Measurements from ENCODE around the gene ADAMTS2.

The ADAMTS2 gene

DNA sequence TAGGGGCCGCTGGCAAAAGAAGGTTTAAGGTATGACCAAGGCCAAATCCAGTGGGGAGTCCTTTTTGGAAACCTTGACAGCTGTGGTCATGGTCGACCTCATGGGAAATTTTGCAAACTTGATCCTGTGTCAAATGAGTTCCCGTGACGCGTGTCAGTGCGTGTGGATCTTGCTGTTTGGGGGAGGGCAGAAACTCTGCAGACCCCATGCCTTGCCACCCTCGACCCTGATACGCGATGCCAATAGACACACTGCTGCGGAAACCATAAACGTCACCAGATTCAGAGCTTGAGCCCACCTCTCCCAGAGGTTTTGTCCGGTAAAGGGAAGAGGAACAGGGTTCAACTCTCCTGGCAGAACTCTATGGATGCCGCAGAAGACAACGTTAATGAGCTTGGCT is 104.7 kb downstream of the ADAMTS2 start:
- Histone ChIP-seq H3K4me3 (ENCODE audit: low read depth, low read length, poor library complexity, severe bottlenecking) (no peak overlapping the region), H3K4me1 (ENCODE audit: insufficient read depth, low read length, severe bottlenecking) (no peaks in the 10 kb centered on the region), H3K27ac (ENCODE audit: low read depth, low read length, poor library complexity, severe bottlenecking) (no peak overlapping the region), H3K9me2 (ENCODE audit: low read depth, low read length) (no peaks in the 10 kb centered on the region), H3F3A (ENCODE audit: insufficient read depth, low read length) (no peaks in the 10 kb centered on the region), H3K27me3 (ENCODE audit: insufficient read depth, low read length) (no peaks in the 10 kb centered on the region), H3K9me3 (ENCODE audit: low read length) (no peaks in the 10 kb centered on the region), H3K79me2 (ENCODE audit: insufficient read depth, low read length) (no peaks in the 10 kb centered on the region), H4K20me1 (ENCODE audit: insufficient read depth, low read length) (no peaks in the 10 kb centered on the region), H3K4me2 (ENCODE audit: low read length) (no peak overlapping the region), H3K9ac (ENCODE audit: low read length) (no peak overlapping the region), H3K36me3 (ENCODE audit: insufficient read depth, low read length) (no peaks in the 10 kb centered on the region), H2AFZ (ENCODE audit: low read length) (no peak overlapping the region)
- TF ChIP-seq EZH2 (IDR thresholded peaks at IDR 0.05; ENCODE audit: borderline replicate concordance, low read length) = no peak
- TF ChIP-seq, protein P1, sequence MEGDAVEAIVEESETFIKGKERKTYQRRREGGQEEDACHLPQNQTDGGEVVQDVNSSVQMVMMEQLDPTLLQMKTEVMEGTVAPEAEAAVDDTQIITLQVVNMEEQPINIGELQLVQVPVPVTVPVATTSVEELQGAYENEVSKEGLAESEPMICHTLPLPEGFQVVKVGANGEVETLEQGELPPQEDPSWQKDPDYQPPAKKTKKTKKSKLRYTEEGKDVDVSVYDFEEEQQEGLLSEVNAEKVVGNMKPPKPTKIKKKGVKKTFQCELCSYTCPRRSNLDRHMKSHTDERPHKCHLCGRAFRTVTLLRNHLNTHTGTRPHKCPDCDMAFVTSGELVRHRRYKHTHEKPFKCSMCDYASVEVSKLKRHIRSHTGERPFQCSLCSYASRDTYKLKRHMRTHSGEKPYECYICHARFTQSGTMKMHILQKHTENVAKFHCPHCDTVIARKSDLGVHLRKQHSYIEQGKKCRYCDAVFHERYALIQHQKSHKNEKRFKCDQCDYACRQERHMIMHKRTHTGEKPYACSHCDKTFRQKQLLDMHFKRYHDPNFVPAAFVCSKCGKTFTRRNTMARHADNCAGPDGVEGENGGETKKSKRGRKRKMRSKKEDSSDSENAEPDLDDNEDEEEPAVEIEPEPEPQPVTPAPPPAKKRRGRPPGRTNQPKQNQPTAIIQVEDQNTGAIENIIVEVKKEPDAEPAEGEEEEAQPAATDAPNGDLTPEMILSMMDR (IDR thresholded peaks at IDR 0.05; ENCODE audit: low read length) = no peak

DNA sequence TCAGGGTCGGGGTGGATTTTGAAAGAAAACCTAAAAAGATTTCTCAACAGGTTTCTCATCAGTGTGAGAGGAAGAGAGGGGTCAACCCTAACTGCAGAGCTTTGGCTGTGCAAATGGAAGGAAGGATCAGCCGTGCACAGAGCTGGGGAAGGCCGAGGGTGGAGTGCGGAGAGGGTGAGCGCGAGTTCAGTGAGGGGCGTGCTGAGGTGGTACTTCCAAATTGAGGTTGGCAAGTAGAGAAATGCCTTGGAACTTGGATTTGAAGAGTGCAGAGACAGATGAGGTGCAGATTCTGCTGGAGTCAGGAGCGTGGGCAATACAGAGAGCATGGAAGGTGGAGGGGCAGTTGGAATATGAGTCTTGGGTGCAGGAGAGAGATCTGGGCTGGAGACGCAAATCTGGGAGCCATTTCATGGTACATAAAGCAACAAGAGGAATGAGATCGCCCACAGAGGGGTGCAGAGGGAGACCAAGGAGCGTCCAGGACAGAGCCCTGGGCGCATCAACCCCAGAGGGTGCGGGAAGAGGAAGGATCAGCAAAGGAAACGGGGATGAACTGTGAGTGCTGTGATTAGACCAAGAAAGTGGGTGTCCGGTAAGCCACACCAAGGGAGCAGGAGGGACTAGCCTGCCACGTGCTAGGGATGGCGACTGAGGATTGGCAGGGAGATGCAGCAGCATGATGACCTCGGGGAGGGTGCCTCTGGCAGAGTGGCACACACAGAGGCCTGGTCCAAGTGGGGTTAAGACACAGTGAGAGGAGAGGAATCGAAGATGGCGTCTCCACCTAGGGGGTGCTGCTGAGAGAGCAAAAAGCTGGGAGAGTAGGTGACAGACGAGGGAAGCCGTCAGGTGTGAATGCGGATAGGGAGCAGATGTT is 105.8 kb downstream of the ADAMTS2 start:
- no peaks in the 10 kb centered on the region for H3K79me2 ChIP-seq (ENCODE audit: insufficient read depth, low read length)
- no peaks in the 10 kb centered on the region for H3K4me1 ChIP-seq (ENCODE audit: insufficient read depth, low read length, severe bottlenecking)
- H3K9me2 ChIP-seq (ENCODE audit: low read depth, low read length) = no peaks in the 10 kb centered on the region
- no peak overlapping the region for H3K9ac ChIP-seq (ENCODE audit: low read length)
- no peak overlapping the region for H2AFZ ChIP-seq (ENCODE audit: low read length)
- H3K9me3 ChIP-seq (ENCODE audit: low read length) = no peaks in the 10 kb centered on the region
- no peaks in the 10 kb centered on the region for H3K27me3 ChIP-seq (ENCODE audit: insufficient read depth, low read length)
- no peak overlapping the region for H3K4me2 ChIP-seq (ENCODE audit: low read length)
- TF ChIP-seq, protein P1 (IDR thresholded peaks at IDR 0.05; ENCODE audit: low read length) = no peak
- no peak for TF ChIP-seq EZH2 (IDR thresholded peaks at IDR 0.05; ENCODE audit: borderline replicate concordance, low read length)
- no peaks in the 10 kb centered on the region for H4K20me1 ChIP-seq (ENCODE audit: insufficient read depth, low read length)
- no peaks in the 10 kb centered on the region for H3K36me3 ChIP-seq (ENCODE audit: insufficient read depth, low read length)
- no peaks in the 10 kb centered on the region for H3F3A ChIP-seq (ENCODE audit: insufficient read depth, low read length)
- H3K27ac ChIP-seq (ENCODE audit: low read depth, low read length, poor library complexity, severe bottlenecking) = no peak overlapping the region
- no peak overlapping the region for H3K4me3 ChIP-seq (ENCODE audit: low read depth, low read length, poor library complexity, severe bottlenecking)

DNA sequence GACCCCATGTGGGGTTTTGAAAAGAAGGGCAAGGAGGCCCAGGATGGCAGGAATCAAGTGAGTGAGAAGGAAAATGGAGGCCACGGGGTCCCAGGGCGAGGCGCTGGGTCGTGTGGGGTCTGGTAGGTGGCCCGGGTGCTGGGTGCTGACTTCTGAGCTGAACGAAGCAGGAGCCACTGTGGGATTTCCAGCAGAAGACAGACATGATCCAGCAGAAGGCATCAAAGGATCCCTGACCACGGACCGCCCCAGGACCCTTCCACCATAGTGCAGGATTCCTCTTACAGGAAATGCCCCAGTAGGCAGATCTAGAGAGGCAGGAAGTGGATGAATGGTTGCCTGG is 106.7 kb downstream of the ADAMTS2 start:
- H3K27me3 ChIP-seq (ENCODE audit: insufficient read depth, low read length) = no peaks in the 10 kb centered on the region
- no peaks in the 10 kb centered on the region for H4K20me1 ChIP-seq (ENCODE audit: insufficient read depth, low read length)
- no peak overlapping the region for H3K4me3 ChIP-seq (ENCODE audit: low read depth, low read length, poor library complexity, severe bottlenecking)
- no peaks in the 10 kb centered on the region for H3K9me2 ChIP-seq (ENCODE audit: low read depth, low read length)
- TF ChIP-seq, protein P1 (IDR thresholded peaks at IDR 0.05; ENCODE audit: low read length) = no peak
- TF ChIP-seq EZH2 (IDR thresholded peaks at IDR 0.05; ENCODE audit: borderline replicate concordance, low read length) = no peak
- no peaks in the 10 kb centered on the region for H3K4me1 ChIP-seq (ENCODE audit: insufficient read depth, low read length, severe bottlenecking)
- H3K79me2 ChIP-seq (ENCODE audit: insufficient read depth, low read length) = no peaks in the 10 kb centered on the region
- no peaks in the 10 kb centered on the region for H3K36me3 ChIP-seq (ENCODE audit: insufficient read depth, low read length)
- no peak overlapping the region for H2AFZ ChIP-seq (ENCODE audit: low read length)
- H3K4me2 ChIP-seq (ENCODE audit: low read length) = no peak overlapping the region
- no peak overlapping the region for H3K9ac ChIP-seq (ENCODE audit: low read length)
- H3K27ac ChIP-seq (ENCODE audit: low read depth, low read length, poor library complexity, severe bottlenecking) = no peak overlapping the region
- H3F3A ChIP-seq (ENCODE audit: insufficient read depth, low read length) = no peaks in the 10 kb centered on the region
- no peaks in the 10 kb centered on the region for H3K9me3 ChIP-seq (ENCODE audit: low read length)

All from OCI-LY1 (cell line).